Body of pancreas (tissue), 4 donors: ENCODE results near the gene SPCS2. TPM values are rescaled to one million over a fixed set of nuclear protein-coding genes. Genes with fewer than 3 reads are reported as not detected.
"Not testable (repeated sequence)": the region's sequence is repeated elsewhere in the genome, so short reads cannot be mapped to it uniquely, and the experiment has no call there.

Source experiments
- ATAC-seq: fragments of 150-250 bp; one replicate; pipeline ENCODE4 v1.9.1; 2016
- DNase-seq, 4 donors: peaks; one replicate each; pipeline ENCODE4 v3.0.0-alpha.2; 2019
- H3K27ac ChIP-seq, 4 donors: fragments of 200-600 bp; sonication (generic); 1 replicate in 3 of 4; 2 replicates in 1 of 4; pipeline versions ENCODE4 v1.5.1 to v1.6.1; 2016 to 2019; ENCODE audit warnings: mild to moderate bottlenecking in 1 of 4, mixed read lengths in 1 of 4, moderate library complexity in 1 of 4
- H3K27me3 ChIP-seq, 2 donors: fragments of 200-600 bp; sonication (generic); one replicate each; pipeline ENCODE4 v1.6.0; 2016; ENCODE audit warnings: mild to moderate bottlenecking in 1 of 2
- H3K36me3 ChIP-seq, 2 donors: fragments of 200-600 bp; sonication (generic); replicated peaks in 1 of 2; 2 replicates each; pipeline ENCODE4 v1.5.1; 2016; ENCODE audit warnings: low read depth in 2 of 2; ENCODE audit not compliant: insufficient read depth in 1 of 2
- H3K4me1 ChIP-seq: fragments of 200-600 bp; sonication (generic); one replicate; pipeline ENCODE4 v1.6.0; 2016
- H3K4me3 ChIP-seq, 2 donors: fragments of 200-600 bp; sonication (generic); 1 replicate in 1 of 2; 2 replicates in 1 of 2; pipeline ENCODE4 v1.5.1; 2016 to 2019
- H3K9me3 ChIP-seq, 3 donors: fragments of 200-600 bp; sonication (generic); 1 replicate in 2 of 3; 2 replicates in 1 of 3; pipeline ENCODE4 v1.5.1; 2016
- POLR2A ChIP-seq, 3 donors: fragments of 450-650 bp; IDR thresholded peaks; one replicate each; pipeline ENCODE4 v1.6.1; 2016; ENCODE audit warnings: antibody characterized with exemption in 3 of 3, mild to moderate bottlenecking in 2 of 3
- WGBS, 2 donors: methylation state at CpG; one replicate each; pipeline ENCODE4 v1.1.5; 2017; 5-methylcytosine and 5-hydroxymethylcytosine counted together
- intact Hi-C: fragments of 100-400 bp; cut with DNase I; formaldehyde crosslinking; loops from one replicate; pipeline ENCODE4 v1.15.1; 2023
- total RNA-seq, 2 donors: library from RNA; depleted of rRNA; stranded (reverse); fragments of >200 nt; gene quantifications; one replicate each; pipeline ENCODE4 v1.1.0, GENCODE V29; 2016
- TF ChIP-seq, protein P1 (sequence below), 7 experiments: fragments of 450-650 bp in 4 of 7; fragments of 200-600 bp in 3 of 7; sonication (generic) in 3 of 7; IDR thresholded peaks; one replicate each; pipeline ENCODE4 v1.5.1; 2016 to 2019; ENCODE audit warnings: antibody characterized with exemption in 7 of 7

The SPCS2 gene
- total RNA-seq, 2 donors from 2014 or later: 15.5 to 30.4 TPM

DNA sequence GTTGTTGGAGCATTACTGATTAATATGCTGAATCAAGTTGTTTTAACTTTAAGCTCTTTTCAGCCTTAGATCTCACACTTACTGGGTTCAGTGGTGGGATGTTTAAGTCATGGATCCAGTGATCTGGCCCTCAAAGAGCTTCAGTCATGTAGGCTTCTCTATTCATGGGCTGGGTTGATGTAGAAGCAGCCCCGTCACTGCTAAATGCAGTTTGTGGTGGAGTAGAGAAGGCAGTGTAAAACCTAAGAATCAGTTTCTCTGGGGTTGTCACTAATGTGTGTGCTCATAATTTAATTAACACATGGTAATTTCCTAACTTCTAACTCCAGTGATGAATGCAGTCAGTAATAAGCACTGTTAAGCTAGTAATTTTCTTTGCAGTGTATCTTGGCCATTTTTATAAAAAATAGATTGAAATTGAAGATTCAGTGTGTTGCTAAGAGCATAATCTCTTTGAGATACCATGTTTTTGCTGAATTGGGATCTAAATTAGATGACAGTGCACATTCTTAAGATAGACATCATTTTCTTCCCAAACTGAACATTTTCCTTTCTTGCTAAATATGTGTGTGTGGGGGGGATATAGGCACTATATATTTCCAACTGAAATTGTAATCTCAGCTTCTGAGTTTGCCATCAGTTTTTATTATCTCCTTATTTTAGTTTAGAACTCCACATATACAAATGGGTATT is 9.0 kb downstream of the SPCS2 start:
- no peak for TF ChIP-seq POLR2A (IDR thresholded peaks at IDR 0.05)
- TF ChIP-seq, protein P1, sequence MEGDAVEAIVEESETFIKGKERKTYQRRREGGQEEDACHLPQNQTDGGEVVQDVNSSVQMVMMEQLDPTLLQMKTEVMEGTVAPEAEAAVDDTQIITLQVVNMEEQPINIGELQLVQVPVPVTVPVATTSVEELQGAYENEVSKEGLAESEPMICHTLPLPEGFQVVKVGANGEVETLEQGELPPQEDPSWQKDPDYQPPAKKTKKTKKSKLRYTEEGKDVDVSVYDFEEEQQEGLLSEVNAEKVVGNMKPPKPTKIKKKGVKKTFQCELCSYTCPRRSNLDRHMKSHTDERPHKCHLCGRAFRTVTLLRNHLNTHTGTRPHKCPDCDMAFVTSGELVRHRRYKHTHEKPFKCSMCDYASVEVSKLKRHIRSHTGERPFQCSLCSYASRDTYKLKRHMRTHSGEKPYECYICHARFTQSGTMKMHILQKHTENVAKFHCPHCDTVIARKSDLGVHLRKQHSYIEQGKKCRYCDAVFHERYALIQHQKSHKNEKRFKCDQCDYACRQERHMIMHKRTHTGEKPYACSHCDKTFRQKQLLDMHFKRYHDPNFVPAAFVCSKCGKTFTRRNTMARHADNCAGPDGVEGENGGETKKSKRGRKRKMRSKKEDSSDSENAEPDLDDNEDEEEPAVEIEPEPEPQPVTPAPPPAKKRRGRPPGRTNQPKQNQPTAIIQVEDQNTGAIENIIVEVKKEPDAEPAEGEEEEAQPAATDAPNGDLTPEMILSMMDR (IDR thresholded peaks at IDR 0.05): no peak
- no peak for DNase-seq
- no peak overlapping the region for H3K4me3 ChIP-seq
- H3K9me3 ChIP-seq: no peaks in the 10 kb centered on the region
- H3K27me3 ChIP-seq: no peaks in the 10 kb centered on the region
- peaks cover 63% of the 10 kb centered on the region for H3K4me1 ChIP-seq
- H3K27ac ChIP-seq: no peak overlapping the region
- no peaks in the 10 kb centered on the region for H3K36me3 ChIP-seq
- ATAC-seq: no peak
- 81 to 100% methylated on average over 1 of the region's 1 CpG for WGBS, 2 donors
- intact Hi-C loops: no loop called here

DNA sequence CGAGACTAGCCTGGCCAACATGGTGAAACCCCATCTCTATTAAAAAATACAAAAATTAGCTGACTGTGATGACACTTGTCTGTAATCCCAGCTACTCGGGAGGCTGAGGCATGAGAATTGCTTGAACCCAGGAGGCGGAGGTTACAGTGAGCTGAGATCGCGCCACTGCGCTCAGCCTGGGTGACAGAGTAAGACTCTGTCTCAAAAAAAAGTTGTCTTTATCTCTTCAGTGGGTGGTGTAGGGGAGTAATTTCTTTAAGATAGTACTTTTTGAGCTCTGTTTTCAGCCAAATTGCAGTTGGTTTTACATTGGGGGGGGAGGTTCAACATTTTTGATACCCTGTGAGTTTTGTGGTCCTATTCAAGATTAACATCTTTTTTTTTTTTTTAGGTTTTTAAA is 11.1 kb downstream of the SPCS2 start:
- H3K27ac ChIP-seq, H3K9me3 ChIP-seq, intact Hi-C loops, ATAC-seq, DNase-seq, H3K27me3 ChIP-seq, H3K4me3 ChIP-seq, H3K36me3 ChIP-seq: not testable (repeated sequence)
- peaks cover 65% of the 10 kb centered on the region for H3K4me1 ChIP-seq
- WGBS, 2 donors: 90 to 91% methylated on average over 6 of the region's 6 CpGs

DNA sequence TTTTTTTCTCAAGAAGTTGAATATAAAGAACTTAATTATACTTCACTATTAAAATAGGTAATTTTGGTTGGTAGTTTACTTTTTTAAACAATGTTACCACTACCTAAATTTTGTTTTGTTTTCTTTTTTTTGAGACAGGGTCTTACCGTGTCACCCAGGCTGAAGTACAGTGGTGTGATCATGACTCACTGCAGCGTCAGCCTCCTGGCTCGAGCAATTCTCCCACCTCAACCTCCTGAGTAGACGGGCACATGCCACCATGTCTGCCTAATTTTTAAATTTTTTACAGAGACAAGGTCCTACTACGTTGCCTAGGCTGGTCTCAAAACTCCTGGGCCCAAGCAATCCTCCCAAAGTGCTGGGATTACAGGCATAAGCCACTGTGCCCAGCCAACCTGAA is 17.6 kb downstream of the SPCS2 start:
- H3K27ac ChIP-seq: no peak overlapping the region
- H3K4me3 ChIP-seq: no peak overlapping the region
- H3K9me3 ChIP-seq: no peaks in the 10 kb centered on the region
- H3K36me3 ChIP-seq: peaks cover 0 to 5% of the 10 kb centered on the region in 2 donors
- ATAC-seq (no peak), DNase-seq (no peak)
- no peaks in the 10 kb centered on the region for H3K27me3 ChIP-seq
- TF ChIP-seq, protein P1 (IDR thresholded peaks at IDR 0.05): no peak
- TF ChIP-seq POLR2A (IDR thresholded peaks at IDR 0.05): no peak
- intact Hi-C loops: no loop called here
- 80 to 89% methylated on average over 5 of the region's 5 CpGs for WGBS, 2 donors
- peaks cover 30% of the 10 kb centered on the region for H3K4me1 ChIP-seq

DNA sequence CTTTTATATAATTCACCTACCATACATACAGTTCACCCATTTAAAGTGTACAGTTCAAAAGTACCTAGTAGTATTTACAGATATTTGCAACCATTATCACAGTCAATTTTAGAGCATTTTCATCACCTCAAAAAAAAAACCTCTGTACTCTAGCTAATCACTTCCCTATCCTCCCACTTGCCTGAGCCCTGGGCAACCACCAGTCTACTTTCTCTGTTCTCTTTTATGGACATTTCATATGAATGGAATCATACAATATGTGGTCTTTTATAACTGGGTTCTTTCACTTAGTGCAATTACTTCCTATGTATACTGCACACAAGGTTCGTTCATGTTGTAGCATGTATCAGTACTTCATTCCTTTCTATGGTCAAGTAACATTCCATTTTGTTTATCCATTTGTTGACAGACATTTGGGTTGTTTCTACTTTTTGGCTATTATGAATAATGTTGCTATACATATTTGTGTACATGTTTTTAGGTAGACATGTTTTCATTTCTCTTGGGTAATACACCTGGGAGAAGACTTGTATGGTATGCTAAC is 21.9 kb downstream of the SPCS2 start:
- DNase-seq (no peak), ATAC-seq (no peak)
- no peaks in the 10 kb centered on the region for H3K27me3 ChIP-seq
- H3K4me3 ChIP-seq: no peak overlapping the region
- no peaks in the 10 kb centered on the region for H3K9me3 ChIP-seq
- no peaks in the 10 kb centered on the region for H3K4me1 ChIP-seq
- TF ChIP-seq POLR2A (IDR thresholded peaks at IDR 0.05): no peak
- TF ChIP-seq, protein P1 (IDR thresholded peaks at IDR 0.05): no peak
- WGBS, 2 donors: 65 to 79% methylated on average over 1 of the region's 1 CpG
- no peak overlapping the region for H3K27ac ChIP-seq
- intact Hi-C loops: no loop called here
- H3K36me3 ChIP-seq: peaks cover 6 to 15% of the 10 kb centered on the region in 2 donors

DNA sequence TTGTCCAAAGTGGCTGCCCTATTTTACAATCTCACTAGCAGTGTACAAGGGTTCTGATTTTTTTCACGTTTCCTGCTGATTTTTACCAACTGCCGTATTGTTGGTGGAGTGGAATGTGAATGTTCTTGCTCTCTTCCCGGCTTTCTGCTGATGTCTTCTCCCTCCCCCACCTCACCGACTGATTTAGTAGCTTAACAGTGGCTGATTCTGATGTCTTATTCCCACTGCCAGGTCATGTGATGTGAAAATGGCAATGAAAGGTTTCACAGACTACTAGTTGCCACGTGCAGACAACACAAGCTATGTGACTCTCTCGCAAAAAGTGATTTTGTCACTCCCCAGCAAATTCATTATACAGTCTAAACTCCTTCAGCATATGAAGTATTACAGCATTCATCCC is 22.4 kb downstream of the SPCS2 start:
- Histone ChIP-seq H3K9me3 (no peaks in the 10 kb centered on the region), H3K4me3 (no peak overlapping the region), H3K27ac (no peak overlapping the region), H3K36me3 (peaks cover 6 to 17% of the 10 kb centered on the region in 2 donors), H3K27me3 (no peaks in the 10 kb centered on the region), H3K4me1 (no peaks in the 10 kb centered on the region)
- ATAC-seq (no peak), DNase-seq (no peak)
- intact Hi-C loops: no loop called here
- TF ChIP-seq, protein P1 (IDR thresholded peaks at IDR 0.05): no peak
- no peak for TF ChIP-seq POLR2A (IDR thresholded peaks at IDR 0.05)
- 74% methylated on average over 6 of the region's 6 CpGs for WGBS, 2 donors
